ENCODE measurements around the gene MAP4K5.
"Not testable (repeated sequence)": the region's sequence is repeated elsewhere in the genome, so short reads cannot be mapped to it uniquely, and the experiment has no call there.

MAP4K5 gene

DNA sequence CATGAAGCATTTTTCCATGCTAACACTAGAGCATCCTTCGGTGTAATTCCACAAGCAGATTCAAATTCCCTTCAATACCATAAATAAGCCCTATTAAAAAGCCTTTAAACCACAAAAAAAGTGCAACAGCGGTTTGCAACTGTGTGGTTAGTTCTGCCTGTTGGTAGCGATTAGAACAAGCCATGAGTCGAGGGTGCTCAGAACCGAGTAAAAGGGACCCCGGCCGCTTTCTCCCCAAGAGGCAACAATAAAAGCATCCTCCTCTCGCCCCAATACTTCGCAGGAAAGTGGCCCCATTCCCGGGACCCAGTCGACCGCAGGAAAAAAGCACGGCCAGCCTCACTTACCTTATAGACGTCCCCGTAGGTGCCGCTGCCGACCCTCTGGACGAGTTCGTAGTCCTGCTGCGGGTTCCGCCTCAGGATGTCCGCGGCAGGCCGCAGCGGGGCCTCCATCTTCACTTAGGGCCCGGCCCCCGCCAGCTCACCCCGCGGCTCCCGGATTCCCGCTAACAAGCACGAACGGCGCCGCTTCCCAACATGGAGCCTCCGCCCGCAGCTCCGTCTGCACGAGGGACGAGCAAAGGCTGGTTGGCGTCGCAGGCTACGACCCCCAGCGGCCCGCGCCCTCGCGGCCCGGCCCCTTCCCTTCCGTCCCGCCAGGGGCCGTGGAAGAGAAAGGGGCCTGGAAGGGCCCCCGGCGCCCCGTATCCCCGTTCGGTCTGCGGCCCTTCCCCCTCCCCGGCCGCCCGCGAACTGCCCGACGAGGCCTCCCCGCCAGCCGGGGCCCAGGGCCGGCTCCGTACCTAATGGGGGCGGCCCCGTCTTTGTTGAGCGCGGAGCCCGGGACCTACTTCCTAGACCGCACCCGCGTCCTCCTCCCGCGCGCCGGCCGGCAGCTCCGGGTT lies 521 bp downstream of the MAP4K5 start:
- DNase-seq: no peak

DNA sequence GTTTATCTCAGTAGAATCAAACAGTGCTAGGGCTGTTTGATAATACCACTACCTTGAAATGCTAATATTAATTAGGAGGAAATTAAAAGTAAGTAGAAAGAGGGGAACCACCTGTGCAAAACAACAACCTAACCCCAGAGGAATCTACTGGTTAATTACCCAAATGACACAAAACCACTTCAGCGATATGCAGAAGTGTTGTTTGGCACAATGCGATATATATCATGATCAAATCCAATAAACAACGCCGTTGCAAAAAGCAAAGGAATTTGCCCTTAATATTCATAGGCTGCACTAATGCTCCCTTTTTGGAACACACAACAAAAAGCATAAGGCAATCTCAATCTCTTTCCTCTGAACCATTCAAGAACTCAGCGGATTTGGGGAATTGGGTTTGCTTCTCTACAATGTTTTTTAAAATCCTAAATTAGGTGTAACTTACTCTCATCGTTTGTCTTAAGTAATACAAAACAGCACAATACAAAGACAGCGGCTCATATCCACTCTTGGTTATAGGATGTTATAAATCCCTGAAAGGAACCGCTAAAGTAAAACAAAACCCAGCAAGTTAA lies 1.5 kb downstream of the MAP4K5 start:
- DNase-seq: no peak

DNA sequence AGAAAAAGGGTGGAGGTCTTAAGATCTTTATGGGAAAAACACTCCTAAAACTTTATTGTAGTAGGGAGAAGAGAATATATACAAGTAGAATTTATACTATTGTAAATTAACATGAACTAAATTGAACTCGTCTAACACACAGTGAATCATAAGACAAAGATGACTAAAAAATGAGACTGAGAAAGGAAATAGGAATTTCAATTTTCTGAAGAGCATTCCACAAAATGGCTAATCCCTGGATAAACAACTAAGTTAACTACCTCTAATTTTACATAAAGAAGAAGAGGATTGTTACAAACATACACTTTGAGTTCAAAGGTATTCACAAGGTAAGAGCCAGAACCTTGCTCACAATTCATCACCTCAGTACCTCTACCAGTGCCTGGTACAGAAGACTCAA lies 2.0 kb downstream of the MAP4K5 start:
- no peak for DNase-seq

DNA sequence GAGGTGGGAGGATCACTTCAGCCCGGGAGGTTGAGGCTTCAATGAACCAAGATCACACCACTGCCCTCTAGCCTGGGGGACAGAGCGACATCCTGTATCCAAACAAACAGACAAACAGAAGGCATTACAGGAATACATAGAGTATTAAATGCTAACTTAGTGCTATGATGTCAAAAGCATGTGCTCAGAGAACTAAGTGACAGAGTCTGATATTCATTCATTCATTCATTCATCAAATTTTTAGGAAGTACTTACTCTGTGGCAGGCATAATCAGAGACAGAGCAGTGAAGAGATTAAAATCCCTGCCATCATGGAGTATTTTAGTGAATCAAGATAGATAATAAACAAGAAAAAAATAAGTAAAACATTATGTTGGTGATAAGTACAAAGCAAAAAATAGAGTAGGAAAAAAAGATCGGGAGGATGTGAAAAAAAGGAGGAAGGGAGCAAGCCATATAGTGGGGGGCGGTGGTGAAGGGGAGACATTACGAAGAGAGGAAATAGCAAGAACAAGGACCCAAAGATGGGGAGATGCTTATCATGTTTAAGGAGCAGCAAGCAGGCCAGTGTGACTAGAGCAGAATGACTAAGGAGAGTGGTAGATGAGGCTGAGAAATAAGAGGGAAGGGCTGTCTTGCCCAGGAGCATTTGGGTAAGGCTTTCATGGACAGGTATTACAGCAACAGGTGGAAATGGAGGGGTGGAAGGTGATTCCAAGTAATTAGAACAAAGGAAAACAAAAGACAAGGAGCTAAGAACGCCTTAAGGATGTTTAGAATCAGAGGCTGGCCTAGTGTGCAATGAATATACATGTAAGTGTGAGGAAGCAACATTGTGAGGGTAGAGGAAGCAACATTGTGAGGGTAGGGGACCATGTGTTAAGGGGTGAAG lies 2.8 kb downstream of the MAP4K5 start:
- no peak for DNase-seq

DNA sequence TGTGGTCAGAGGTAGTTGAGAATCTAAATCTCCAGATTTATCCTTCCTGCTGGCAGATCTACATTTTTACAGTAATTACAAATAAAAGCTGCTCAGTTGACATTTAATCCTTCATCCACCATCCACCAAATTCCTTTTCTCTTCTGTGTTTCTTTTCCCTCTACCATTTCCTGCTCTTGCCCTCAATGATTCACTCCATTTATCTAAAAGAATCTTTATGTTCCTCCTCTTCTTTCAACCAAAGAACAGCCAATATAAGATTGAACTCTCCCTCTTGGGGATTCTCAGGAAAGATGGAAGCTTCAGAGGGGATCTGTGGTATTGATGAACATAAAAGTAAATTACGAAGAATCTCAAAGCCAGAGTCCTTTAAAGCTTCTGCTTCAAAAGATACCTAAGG lies 4.4 kb downstream of the MAP4K5 start:
- no peak for DNase-seq

DNA sequence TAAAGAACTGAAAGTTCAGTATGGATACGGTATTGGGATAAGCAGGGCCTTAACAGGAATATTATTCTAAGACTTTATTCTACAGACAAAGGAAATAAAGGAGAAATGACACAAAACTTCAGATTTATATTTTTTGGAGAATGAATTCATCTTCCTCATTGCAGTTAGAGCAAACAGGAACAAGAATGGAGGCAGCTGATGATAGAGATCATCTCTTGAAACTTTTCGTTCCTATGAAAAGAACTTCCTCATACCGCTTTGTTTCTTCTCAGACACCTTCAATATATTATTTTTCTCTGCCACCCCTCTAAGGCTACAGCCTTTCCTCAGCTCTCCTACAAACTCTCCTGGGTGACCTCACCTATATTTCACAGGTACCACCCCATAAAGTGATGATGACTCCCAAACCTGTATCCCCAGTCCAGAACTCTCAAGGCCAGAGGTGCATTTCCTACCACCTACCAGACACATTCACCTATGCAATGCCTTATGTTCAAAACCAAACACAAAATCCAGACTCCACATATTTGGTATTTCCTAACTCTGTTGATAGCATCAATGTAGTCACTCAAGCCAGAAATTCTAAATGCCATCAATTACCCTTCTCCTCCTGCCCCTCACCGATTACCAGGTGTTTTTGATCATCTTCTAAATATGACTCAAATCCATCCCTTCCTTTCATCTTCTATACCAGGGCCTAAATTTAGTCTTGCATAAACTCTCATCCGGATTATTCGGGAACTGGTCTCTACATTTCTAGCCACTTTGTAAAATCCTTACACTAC lies 7.4 kb downstream of the MAP4K5 start:
- DNase-seq: no peak

DNA sequence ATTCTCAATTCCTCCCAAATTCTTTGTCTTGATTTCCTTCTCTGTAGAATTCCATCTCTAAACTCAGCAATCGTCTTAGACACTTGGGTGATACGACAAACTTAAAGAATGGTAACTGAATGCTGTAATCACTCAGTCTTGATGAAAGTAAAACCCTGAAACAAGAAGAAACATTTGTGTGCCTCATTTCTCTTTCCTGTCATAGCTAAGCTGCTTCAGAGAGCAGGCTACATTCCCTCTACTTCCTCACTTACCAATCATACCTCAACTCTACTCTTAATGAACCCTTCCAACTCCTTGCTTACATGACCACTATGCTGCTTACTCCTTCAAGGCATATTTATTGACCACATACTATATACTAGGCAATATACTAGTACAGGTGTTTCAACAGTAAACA lies 8.3 kb downstream of the MAP4K5 start:
- DNase-seq: no peak

DNA sequence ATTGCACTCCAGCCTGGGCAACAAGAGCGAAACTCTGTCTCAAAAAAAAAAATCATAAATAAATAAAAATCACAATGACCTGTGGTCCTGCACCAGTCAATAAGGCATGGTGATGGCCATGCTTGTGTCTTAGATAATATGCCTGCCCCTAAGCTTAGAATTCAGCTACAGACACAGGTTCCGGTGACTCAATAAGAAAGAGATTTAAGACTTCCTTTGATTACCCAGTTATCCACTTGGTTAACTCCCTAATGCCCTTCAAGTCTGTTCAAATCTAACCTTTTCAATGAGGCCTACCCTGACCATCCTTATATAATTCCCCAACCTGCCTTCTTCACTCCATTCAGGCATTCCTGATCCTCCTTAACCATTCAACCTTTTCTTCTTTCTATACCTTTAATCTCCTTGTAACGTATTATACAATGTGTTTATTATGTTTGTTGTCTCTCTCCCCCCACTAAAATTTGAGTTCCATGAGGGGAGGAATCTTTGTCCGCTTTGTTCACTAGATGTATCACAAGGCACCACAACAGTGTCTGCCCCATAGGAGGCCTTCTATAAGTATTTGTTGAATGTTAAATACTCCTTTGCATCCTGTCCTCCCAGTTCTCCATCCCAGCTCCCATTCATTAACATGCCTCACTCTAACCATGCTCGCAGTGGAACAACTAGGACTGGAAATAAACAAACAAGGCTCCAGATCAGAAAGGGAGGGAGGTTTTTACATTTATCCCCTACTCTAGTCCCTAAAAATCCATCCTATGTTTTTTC lies 8.9 kb downstream of the MAP4K5 start:
- no peak for DNase-seq

DNA sequence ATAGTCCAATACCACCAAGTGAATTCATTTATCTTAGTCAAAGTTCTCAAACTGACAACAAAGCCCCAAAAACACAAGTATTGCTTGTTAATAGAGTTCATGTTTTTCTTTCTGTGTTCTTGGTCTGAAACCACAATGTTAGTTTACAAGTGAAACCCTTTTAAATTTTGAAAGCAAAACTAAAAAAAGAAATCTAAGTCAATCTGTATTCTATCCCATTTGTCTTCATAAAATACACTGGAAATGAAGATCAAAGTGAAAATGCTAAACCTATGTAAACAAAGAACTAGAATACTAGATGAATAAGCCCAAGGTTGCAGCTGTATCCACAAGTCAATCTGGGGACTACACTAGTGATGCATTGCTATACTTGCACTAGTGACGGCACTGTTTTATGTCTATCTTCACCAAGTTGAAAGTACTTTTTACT lies 10.4 kb downstream of the MAP4K5 start:
- DNase-seq: no peak

DNA sequence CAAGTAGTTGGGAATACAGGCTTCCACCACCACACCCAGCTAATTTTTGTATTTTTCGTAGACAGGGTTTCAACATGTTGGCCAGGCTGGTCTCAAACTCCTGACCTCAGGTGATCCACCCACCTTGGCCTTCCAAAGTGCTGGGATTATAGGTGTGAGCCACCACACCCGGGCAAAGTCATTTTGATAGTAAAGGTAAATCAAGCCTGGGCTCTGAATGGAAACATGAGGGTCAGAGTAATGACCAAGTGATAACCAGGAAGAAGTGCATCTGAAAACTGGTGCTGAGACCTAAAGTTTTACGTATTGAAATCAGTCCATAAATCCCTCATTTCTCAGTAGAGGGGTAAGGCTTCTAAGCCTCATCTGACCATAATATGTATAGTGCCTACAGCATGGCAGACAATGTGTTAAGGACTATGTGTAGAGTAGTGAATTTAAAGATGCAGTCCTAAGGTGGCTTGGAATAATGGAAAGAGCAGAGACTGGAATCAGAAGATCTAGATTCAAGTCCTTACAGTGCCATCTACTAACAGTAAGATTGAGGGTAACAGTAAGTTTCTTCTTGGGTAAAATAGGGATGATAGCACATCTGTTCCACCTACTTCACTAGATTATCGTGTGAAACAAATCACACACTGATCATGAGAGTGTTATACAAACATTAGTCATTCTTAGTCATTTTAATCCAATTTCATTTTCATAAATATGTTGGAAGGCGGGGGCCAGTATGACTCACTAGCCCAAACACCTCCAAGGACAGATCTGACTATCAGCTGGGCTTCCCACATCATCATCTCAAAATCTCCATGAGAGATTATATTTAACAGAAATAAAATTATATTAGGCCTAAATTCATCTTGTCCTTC lies 11.2 kb downstream of the MAP4K5 start:
- DNase-seq: peak; percentile 53

DNA sequence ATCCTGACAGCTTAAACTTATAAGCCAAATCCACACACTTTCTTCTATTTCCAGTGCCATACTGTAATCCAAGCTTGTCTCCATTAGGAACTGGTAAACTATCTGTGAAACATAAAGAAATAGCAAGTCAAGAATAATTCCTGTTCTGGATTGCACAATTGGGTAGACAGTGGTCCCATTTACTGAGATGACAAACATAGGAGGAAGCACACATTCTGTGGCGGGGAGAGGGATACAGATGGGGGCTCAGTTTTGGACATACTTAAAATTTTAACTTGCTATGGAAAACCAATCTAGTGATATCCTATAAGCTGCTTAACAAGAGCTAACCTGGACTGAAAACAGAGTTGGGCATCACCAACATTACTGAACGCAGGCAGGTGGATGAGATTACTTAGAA lies 16.3 kb downstream of the MAP4K5 start:
- DNase-seq: no peak

DNA sequence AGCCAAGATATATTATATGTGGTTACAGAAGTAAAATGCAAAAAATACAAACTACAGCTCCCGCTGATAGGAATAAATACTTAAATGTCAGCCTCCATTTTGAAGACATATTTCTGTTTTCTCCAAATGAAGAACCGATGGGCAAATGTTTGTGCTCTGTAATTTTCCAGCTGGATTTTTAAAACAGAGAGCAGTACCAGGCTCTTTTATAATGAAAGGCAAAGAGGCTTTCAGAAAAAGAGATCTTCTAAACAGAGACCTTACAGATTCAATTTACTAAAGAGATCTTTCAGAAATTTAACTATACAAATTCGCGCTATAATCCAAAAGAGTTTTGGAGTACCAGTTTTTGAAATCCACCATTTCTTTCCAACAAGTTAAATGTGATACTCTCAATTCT lies 19.9 kb downstream of the MAP4K5 start:
- DNase-seq: no peak

DNA sequence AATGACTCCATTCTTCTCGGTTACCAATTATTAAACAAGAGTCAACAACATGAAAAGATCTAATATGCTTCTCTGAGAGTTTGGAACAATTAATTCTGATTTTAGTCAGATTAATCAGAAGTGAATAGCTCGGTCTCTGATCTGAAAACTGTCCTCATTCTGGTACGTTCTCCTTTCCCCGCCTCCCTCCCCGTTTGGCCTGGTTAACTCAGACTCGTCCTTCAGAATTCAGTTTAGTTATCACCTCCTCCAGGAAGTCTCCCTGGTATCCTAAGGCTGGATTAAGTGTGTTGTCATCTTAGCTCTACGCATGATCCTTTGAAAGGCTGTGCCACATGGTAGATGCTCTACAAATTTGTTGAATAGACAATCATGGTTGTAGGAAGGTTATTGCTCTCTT lies 22.2 kb downstream of the MAP4K5 start:
- no peak for DNase-seq

DNA sequence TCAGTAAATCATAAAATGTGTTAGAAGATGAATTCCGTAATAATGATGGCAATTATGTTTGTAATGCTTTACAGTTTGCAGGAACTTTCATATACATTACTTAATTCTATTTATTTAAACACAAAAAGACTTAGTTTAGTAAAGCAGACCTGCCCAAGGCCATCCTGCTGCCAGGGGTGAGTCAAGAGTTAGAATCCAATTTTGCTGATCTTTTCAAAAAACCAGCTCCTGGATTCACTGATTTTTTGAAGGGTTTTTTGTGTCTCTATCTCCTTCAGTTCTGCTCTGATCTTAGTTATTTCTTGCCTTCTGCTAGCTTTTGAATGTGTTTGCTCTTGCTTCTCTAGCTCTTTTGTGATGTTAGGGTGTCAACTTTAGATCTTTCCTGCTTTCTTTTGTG lies 25.3 kb downstream of the MAP4K5 start:
- not testable (repeated sequence) for DNase-seq

DNA sequence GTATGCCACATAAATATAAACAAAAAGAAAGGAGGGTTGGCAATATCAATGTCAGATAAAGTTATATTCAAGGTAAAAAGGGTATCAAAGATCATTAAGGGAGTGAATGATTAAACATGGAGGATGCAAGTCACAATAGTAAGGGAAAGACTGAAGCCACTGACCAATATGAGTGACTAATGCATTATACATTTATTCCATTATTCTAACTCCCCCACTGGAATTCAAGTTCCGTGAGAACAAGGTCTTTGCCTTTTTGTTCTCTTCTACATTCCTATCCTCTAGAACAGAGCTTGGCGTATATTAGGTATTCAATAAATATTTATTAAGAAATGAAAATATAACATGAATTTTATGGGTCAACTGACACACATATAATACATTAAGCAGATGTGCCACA lies 30.7 kb downstream of the MAP4K5 start:
- DNase-seq: no peak

DNA sequence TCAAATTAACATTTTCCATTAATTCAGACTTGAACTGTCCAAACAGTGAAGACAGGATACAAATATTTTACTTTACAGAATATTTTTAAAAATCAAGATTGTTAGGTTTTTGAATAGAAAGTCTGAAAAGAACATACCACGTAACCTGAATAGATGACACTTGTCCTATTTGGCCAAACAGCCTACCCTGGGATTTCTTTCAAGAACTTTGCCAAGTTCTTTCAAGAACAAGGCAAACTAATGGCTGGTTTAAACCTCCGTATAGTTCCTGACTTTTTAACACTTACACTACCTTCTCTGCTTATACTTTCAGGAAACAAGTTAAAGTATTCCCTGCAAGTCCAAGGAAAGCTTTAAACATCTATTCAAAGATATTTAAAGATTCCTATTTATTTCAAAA lies 35.0 kb downstream of the MAP4K5 start:
- DNase-seq: no peak

DNA sequence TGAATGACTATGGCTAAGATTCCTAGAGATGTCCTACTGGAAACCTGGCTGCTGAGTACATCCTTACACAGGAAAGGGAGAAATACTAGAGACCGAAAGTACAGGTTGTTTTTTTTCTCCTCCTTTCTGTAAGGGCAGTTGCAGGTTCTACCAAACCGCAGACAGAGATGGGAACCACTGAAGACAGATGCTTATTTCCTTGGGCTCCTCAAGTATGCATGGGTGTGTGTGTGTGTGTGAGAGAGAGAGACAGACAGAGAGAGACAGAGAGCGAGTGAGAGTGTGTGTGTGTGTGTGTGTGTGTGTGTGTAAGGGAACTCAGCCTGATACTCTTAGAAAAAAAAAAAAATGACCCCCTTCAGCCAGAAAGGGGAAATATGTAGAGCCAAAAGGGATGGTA lies 42.5 kb downstream of the MAP4K5 start:
- DNase-seq: no peak

DNA sequence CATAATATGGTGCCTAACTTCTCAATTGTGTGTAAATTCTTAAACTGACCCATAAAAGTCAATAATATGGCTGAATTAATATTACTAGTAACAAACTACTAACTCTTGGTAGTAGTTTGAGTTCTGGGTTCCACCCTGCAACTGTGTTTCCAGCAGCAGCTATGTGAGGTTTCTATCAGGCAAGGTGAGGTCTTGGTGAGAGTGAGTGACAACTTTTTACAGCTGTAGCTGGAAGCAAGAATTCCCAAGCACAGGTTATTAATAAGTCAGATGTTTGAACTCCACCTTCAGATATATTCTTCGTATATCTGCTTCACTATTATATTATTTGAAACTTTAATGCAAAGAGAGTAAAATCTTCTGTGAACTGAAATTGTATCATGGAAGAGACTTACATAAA lies 43.8 kb downstream of the MAP4K5 start:
- DNase-seq: no peak

DNA sequence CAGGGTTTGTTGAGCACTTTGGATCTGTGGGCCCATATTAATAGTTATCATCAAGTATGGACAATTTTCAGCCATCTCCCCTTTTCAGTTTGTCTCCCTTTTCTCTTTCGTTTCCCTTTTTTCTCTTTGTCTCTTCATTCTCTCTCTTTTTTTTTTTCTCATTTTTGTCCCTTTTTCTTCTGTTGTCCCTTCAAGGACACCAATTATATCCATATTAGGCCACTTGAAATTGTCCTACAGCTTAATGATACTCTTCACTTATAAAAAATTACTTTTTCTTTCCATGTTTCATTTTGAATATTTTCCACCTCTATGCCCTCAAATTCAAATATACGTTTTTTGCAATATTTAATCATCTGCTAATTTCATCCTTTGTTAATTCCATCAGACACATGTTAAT lies 53.3 kb downstream of the MAP4K5 start:
- no peak for DNase-seq

DNA sequence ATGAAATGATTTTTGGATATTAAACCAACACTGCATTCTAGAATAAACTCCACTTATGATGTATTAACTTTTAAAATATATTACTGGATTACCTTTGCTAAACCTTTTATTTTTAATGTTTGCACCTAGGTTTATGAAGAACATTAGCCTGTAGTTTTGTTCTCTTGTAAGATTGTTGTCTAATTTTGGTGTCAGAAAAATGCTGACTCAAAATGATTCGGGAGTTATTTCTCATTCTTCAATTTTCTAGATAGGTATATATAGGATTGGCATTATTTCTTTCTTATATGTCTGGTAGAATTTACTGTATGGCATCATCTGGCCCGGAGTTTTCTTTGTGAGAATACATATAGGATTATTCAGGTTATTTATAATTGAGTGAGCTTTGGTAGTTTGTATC lies 54.6 kb downstream of the MAP4K5 start:
- no peak for DNase-seq

DNA sequence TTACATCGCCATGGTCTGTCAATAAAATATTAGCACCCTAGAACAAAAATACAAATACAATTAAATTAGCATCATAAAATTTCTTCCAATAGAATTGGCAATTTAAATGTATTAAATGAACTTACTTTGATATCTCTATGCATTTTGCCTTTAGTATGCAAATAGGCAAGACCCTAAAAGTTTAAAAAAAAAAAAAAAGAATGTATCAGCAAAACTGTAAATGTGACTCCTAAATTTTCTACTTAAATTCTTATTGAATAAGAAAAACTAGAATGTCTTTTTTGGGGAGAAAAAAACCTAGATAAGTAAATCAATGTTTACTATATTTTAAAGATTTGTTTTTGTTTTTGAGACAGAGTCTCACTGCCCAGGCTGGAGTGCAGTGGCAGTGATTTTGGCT lies 56.2 kb downstream of the MAP4K5 start:
- no peak for DNase-seq

All from activated CD8-positive, alpha-beta memory T cell treated with anti-CD3 and anti-CD28 coated beads, Interleukin-2, amount 50 U/mL, for 4 hours (primary cell).